ENCODE data around the gene CHRNB2. TPM values are rescaled to one million over a fixed set of nuclear protein-coding genes. Genes with fewer than 3 reads are reported as not detected.

Gene CHRNB2
- total and polyA plus RNA-seq, 2 experiments from 2014 or later: 0.70 TPM; not detected in 1

DNA sequence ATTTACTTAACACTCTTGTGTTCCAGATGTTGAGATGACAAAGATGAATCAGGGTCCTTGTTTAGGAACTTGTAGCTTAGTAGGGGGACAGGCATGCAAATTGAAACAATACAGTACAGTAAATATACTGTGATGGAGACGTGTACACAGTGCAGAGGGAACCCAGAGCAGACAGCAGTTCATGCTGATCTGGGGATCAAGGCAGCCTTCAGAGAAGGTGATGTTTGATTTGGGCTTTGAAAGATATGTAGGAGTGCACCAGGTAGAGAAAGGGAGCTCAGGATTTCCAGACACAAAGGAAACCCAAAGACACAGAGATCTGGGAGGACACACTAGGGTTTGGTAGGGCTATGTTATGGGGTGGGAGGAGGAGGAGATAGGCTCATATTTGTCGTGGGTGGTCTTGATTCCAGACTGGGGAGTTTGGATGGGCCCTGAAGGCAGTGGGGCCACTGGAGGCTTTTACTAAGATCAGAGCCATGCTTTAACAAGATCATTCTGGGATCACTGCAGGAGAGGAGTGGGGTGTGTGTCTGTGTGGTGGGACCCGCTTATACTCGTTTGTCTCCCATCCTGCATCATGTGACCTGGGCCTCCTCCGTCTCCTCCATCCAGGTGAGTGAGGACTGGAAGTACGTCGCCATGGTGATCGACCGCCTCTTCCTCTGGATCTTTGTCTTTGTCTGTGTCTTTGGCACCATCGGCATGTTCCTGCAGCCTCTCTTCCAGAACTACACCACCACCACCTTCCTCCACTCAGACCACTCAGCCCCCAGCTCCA, 7.8 kb downstream of the CHRNB2 start:
- no peaks in the 10 kb centered on the region for H3K27me3 ChIP-seq

GRCh38 chr1:154575951-154576566, 8.5 kb downstream of the CHRNB2 start:
- H3K36me3 ChIP-seq (replicated peaks; ENCODE audit: insufficient read depth, low read depth): no peaks in the 10 kb centered on the region
- H3K79me2 ChIP-seq: no peaks in the 10 kb centered on the region
- no peak for DNase-seq (ENCODE audit: low spot score)
- no peaks in the 10 kb centered on the region for H3K4me1 ChIP-seq (ENCODE audit: insufficient read depth)
- no peaks in the 10 kb centered on the region for H3K27me3 ChIP-seq
- TF ChIP-seq EZH2 (IDR thresholded peaks at IDR 0.05; ENCODE audit: borderline replicate concordance): no peak
- no peak for TF ChIP-seq CTCF (IDR thresholded peaks at IDR 0.05; ENCODE audit: poor library complexity)
- no peak for TF ChIP-seq EZH2phosphoT487 (IDR thresholded peaks at IDR 0.05; ENCODE audit: low read depth, severe bottlenecking, unreplicated experiment)
- H4K20me1 ChIP-seq (ENCODE audit: insufficient read depth, poor library complexity, severe bottlenecking): no peaks in the 10 kb centered on the region
- 95% methylated on average over 8 of the region's 8 CpGs for WGBS (ENCODE audit: low lambda C conversion rate, missing lambda C conversion rate)
- no peak overlapping the region for H3K4me3 ChIP-seq
- H3K9me2 ChIP-seq (replicated peaks; ENCODE audit: insufficient read depth): no peaks in the 10 kb centered on the region
- H3K9me3 ChIP-seq (ENCODE audit: low read depth): no peaks in the 10 kb centered on the region
- H3K4me2 ChIP-seq: no peak overlapping the region
- H2AFZ ChIP-seq: no peak overlapping the region
- no peak overlapping the region for H3K27ac ChIP-seq

More for the DNA sequence above, 7.8 kb downstream of the CHRNB2 start:
- TF ChIP-seq EZH2 (IDR thresholded peaks at IDR 0.05; ENCODE audit: borderline replicate concordance) (no peak), CTCF (IDR thresholded peaks at IDR 0.05; ENCODE audit: poor library complexity) (no peak), EZH2phosphoT487 (IDR thresholded peaks at IDR 0.05; ENCODE audit: low read depth, severe bottlenecking, unreplicated experiment) (no peak)
- Histone ChIP-seq H4K20me1 (ENCODE audit: insufficient read depth, poor library complexity, severe bottlenecking) (no peaks in the 10 kb centered on the region), H3K4me3 (no peak overlapping the region), H3K36me3 (replicated peaks; ENCODE audit: insufficient read depth, low read depth) (no peaks in the 10 kb centered on the region), H3K9me2 (replicated peaks; ENCODE audit: insufficient read depth) (no peaks in the 10 kb centered on the region), H3K9me3 (ENCODE audit: low read depth) (no peaks in the 10 kb centered on the region), H3K4me1 (ENCODE audit: insufficient read depth) (no peaks in the 10 kb centered on the region), H2AFZ (no peak overlapping the region), H3K27ac (no peak overlapping the region), H3K79me2 (no peaks in the 10 kb centered on the region), H3K4me2 (no peak overlapping the region)
- 78% methylated on average over 10 of the region's 10 CpGs for WGBS (ENCODE audit: low lambda C conversion rate, missing lambda C conversion rate)
- no peak for DNase-seq (ENCODE audit: low spot score)

GRCh38 chr1:154577346-154578057, 9.9 kb downstream of the CHRNB2 start:
- Histone ChIP-seq H3K4me2 (no peak overlapping the region), H3K27me3 (no peaks in the 10 kb centered on the region), H2AFZ (no peak overlapping the region), H4K20me1 (ENCODE audit: insufficient read depth, poor library complexity, severe bottlenecking) (no peaks in the 10 kb centered on the region), H3K27ac (no peak overlapping the region), H3K9me3 (ENCODE audit: low read depth) (no peaks in the 10 kb centered on the region), H3K9me2 (replicated peaks; ENCODE audit: insufficient read depth) (no peaks in the 10 kb centered on the region), H3K36me3 (replicated peaks; ENCODE audit: insufficient read depth, low read depth) (no peaks in the 10 kb centered on the region), H3K79me2 (no peaks in the 10 kb centered on the region), H3K4me3 (no peak overlapping the region), H3K4me1 (ENCODE audit: insufficient read depth) (no peaks in the 10 kb centered on the region)
- WGBS (ENCODE audit: low lambda C conversion rate, missing lambda C conversion rate): 90% methylated on average over 7 of the region's 7 CpGs
- TF ChIP-seq CTCF (IDR thresholded peaks at IDR 0.05; ENCODE audit: poor library complexity) (no peak), EZH2phosphoT487 (IDR thresholded peaks at IDR 0.05; ENCODE audit: low read depth, severe bottlenecking, unreplicated experiment) (no peak), EZH2 (IDR thresholded peaks at IDR 0.05; ENCODE audit: borderline replicate concordance) (no peak)
- DNase-seq (ENCODE audit: low spot score): no peak
